A673 (cell line): ENCODE data around the gene DPH3.

ENCODE experiments used
- CTCF ChIP-seq: fragments of 300-800, 200-600 bp; sonication (generic); conservative IDR thresholded peaks from 2 replicates; pipeline ENCODE4 v1.5.1; 2017; ENCODE audit warnings: low read depth, mild to moderate bottlenecking, antibody characterized with exemption, low read length, moderate library complexity, mixed read lengths
- EZH2 ChIP-seq: fragments of 200-600 bp; sonication (generic); IDR thresholded peaks from 2 replicates; pipeline ENCODE4 v1.6.1; 2017; ENCODE audit warnings: borderline replicate concordance, low read depth, mild to moderate bottlenecking, mixed read lengths, antibody characterized with exemption, low read length; ENCODE audit not compliant: poor library complexity, severe bottlenecking

GRCh38 chr3:16302082-16302631, 37.4 kb upstream of the DPH3 start:
- TF ChIP-seq CTCF (no peak), EZH2 (no peak)
